HG03521 (cell line): Measurements from ENCODE around the gene PTK7.

Source experiments
- ATAC-seq: cut with Tn5 transposase; IDR thresholded peaks from one replicate; pipeline ENCODE4 v1.9.1; 2021; ENCODE audit warnings: mild to moderate bottlenecking, moderate library complexity; ENCODE audit not compliant: unreplicated experiment

Gene PTK7

GRCh38 chr6:43082806-43083655 lies 6.9 kb downstream of the PTK7 start:
- no peak for ATAC-seq

GRCh38 chr6:43086022-43086658 lies 10.0 kb downstream of the PTK7 start:
- ATAC-seq = no peak

GRCh38 chr6:43088654-43089056 lies 12.5 kb downstream of the PTK7 start:
- no peak for ATAC-seq

- no peak for ATAC-seq
Measured at GRCh38 chr6:43089467-43089866, 13.4 kb downstream of the PTK7 start.

GRCh38 chr6:43089874-43090558 lies 13.9 kb downstream of the PTK7 start:
- no peak for ATAC-seq

GRCh38 chr6:43090559-43090956 lies 14.4 kb downstream of the PTK7 start:
- ATAC-seq = no peak

GRCh38 chr6:43091020-43091419 lies 14.9 kb downstream of the PTK7 start:
- no peak for ATAC-seq

- no peak for ATAC-seq
Measured at GRCh38 chr6:43091436-43091991, 15.4 kb downstream of the PTK7 start.

GRCh38 chr6:43092635-43093034 lies 16.5 kb downstream of the PTK7 start:
- no peak for ATAC-seq

GRCh38 chr6:43093436-43094289 lies 17.5 kb downstream of the PTK7 start:
- ATAC-seq = no peak

GRCh38 chr6:43095939-43096338 lies 19.8 kb downstream of the PTK7 start:
- no peak for ATAC-seq

GRCh38 chr6:43096451-43097097 lies 20.5 kb downstream of the PTK7 start:
- ATAC-seq = no peak

- ATAC-seq = no peak
Measured at GRCh38 chr6:43097098-43097489, 21.0 kb downstream of the PTK7 start.

GRCh38 chr6:43097502-43097901 lies 21.4 kb downstream of the PTK7 start:
- no peak for ATAC-seq

GRCh38 chr6:43101497-43101896 lies 25.4 kb downstream of the PTK7 start:
- no peak for ATAC-seq

GRCh38 chr6:43103253-43103876 lies 27.3 kb downstream of the PTK7 start:
- no peak for ATAC-seq

- no peak for ATAC-seq
Measured at GRCh38 chr6:43105538-43106222, 29.6 kb downstream of the PTK7 start.

GRCh38 chr6:43107344-43108062 lies 31.4 kb downstream of the PTK7 start:
- ATAC-seq = no peak
